MCF 10A (cell line): ENCODE measurements around the gene ARHGAP25. TPM values are rescaled to one million over a fixed set of nuclear protein-coding genes. Genes with fewer than 3 reads are reported as not detected.

Experiments used
- Bru-seq: library from RNA; stranded (reverse); fragments of 400-500 nt; gene quantifications from one replicate; lab custom pipeline; 2021; lab: Mats Ljungman, UMichigan
- BruChase-seq, 2 experiments: library from RNA; stranded (reverse); fragments of 400-500 nt; gene quantifications; one replicate each; lab custom pipeline; 2021; lab: Mats Ljungman, UMichigan
- BruUV-seq: library from RNA; stranded (reverse); fragments of 400-500 nt; replicated peaks from 2 replicates; lab custom pipeline; 2021; lab: Mats Ljungman, UMichigan
- CTCF ChIA-PET: fragments of 300-600 bp; sonication (Branson Sonifier 250); formaldehyde crosslinking; extraction: SDS; loops from one replicate; lab custom pipeline; 2021; ENCODE audit warnings: antibody characterized with exemption, inconsistent platforms; lab: Yijun Ruan, JAX
- POLR2A ChIA-PET: fragments of 300-600, 350-650 bp; sonication (Branson Sonifier 250); formaldehyde crosslinking; extraction: SDS; loops from one replicate; lab custom pipeline; 2020; ENCODE audit warnings: antibody characterized with exemption, inconsistent platforms; lab: Yijun Ruan, JAX
- DNase-seq: peaks from one replicate; pipeline ENCODE4 v3.0.0-alpha.2; 2018; ENCODE audit not compliant: unreplicated experiment
- H3K27ac Mint-ChIP-seq: one replicate; pipeline ENCODE4 v1.8.0; 2022; ENCODE audit warnings: mild to moderate bottlenecking, low read depth, mixed read lengths; ENCODE audit not compliant: unreplicated experiment
- H3K27me3 Mint-ChIP-seq: one replicate; pipeline ENCODE4 v1.8.0; 2022; ENCODE audit warnings: mixed read lengths; ENCODE audit not compliant: insufficient read depth, unreplicated experiment
- H3K36me3 Mint-ChIP-seq: one replicate; pipeline ENCODE4 v1.8.0; 2022; ENCODE audit warnings: mild to moderate bottlenecking, moderate library complexity, mixed read lengths; ENCODE audit not compliant: insufficient read depth, unreplicated experiment
- H3K4me1 Mint-ChIP-seq: one replicate; pipeline ENCODE4 v1.8.0; 2022; ENCODE audit warnings: mixed read lengths; ENCODE audit not compliant: insufficient read depth, unreplicated experiment
- H3K4me3 Mint-ChIP-seq: one replicate; pipeline ENCODE4 v1.8.0; 2022; ENCODE audit warnings: mild to moderate bottlenecking, moderate library complexity, mixed read lengths; ENCODE audit not compliant: unreplicated experiment
- H3K9me3 Mint-ChIP-seq: one replicate; pipeline ENCODE4 v1.8.0; 2022; ENCODE audit warnings: mixed read lengths; ENCODE audit not compliant: unreplicated experiment
- intact Hi-C: fragments of 100-400 bp; cut with micrococcal nuclease; formaldehyde crosslinking; loops from 2 replicates; pipeline ENCODE4 v1.14.1; 2022
- long read RNA-seq: library from polyadenylated mRNA; stranded (forward); transcript quantifications from one replicate; pipeline ENCODE4 v2.0.0, GENCODE V29; 2022
- total RNA-seq: library from RNA; stranded (reverse); gene quantifications from 2 replicates; pipeline ENCODE4 v1.2.3, GENCODE V29; 2022
- TF ChIP-seq, protein P1 (sequence below): fragments of 200-600 bp; IDR thresholded peaks from one replicate; pipeline ENCODE4 v1.8.0; 2022; ENCODE audit warnings: antibody characterized with exemption, mild to moderate bottlenecking; ENCODE audit not compliant: unreplicated experiment

The ARHGAP25 gene, protein sequence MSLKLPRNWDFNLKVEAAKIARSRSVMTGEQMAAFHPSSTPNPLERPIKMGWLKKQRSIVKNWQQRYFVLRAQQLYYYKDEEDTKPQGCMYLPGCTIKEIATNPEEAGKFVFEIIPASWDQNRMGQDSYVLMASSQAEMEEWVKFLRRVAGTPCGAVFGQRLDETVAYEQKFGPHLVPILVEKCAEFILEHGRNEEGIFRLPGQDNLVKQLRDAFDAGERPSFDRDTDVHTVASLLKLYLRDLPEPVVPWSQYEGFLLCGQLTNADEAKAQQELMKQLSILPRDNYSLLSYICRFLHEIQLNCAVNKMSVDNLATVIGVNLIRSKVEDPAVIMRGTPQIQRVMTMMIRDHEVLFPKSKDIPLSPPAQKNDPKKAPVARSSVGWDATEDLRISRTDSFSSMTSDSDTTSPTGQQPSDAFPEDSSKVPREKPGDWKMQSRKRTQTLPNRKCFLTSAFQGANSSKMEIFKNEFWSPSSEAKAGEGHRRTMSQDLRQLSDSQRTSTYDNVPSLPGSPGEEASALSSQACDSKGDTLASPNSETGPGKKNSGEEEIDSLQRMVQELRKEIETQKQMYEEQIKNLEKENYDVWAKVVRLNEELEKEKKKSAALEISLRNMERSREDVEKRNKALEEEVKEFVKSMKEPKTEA
- total RNA-seq (0.93 TPM in 2 replicates), Bru-seq, nascent RNA (percentile 18 among the genes with signal in this experiment), BruChase-seq, experiment 1, labeled RNA remaining after a 6-hour chase (percentile 16 among the genes with signal in this experiment), BruChase-seq, experiment 2, labeled RNA remaining after a 2-hour chase (percentile 20 among the genes with signal in this experiment)
- long read RNA-seq, partial matches to known transcripts: 1 of 4 reads
- long read RNA-seq, other reads (novel, unspliced or antisense): 3 of 4 reads

DNA sequence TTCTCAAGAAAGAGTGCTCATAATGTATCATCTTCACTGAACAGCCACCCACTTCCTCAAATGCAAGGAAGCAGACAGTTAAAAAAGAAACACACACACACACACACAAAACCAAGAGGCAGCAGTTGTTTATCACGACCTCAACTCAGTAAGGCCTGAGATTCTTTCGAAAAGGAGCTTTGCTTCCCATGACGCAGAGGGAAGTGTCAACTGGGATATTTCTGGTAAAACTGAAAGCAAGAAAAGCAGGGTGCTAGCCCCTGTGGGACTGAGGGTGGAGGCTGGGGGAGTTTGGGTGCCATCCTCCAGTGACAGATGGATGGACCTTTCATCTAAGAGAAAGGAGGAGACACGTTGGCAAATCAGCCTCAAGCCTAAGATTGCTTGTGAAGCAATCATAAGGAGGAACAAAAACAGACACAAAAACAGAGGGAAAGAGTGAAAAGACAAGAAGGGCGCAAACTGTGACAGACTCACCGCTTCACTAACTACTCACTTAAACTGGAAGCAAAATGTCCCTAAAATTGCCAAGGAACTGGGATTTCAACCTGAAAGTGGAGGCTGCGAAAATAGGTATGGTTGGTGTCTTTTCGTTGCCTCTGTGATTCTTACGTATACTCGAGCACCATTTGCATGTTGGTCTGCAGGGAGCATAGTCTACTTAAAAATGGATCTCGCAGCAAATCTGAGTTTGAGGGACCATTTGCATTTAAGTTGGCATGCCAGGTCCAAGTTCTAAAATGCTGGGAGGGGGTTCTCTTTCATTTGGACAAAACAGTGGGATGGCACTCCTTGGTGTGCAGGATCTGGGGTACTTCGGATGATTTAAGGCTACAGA, at the start of gene ARHGAP25:
TSS of gene ARHGAP25 (plus strand) at position 124 of the 838 bp plus-strand sequence. CDS start at position 513, 389 bp downstream.
- no peaks in the 10 kb centered on the region for H3K9me3 Mint-ChIP-seq
- H3K27ac Mint-ChIP-seq: no peak within 1 kb of the TSS
- intact Hi-C loops: no loop called here
- H3K27me3 Mint-ChIP-seq: no peaks in the 10 kb centered on the region
- ChIA-PET CTCF (interaction anchor here (1.0 to 2.7 kb wide), 3 partner anchors 10 to 209 kb away, joined by 4 to 7 read pairs (median 5); no protein-coding TSS in a partner anchor), POLR2A (interaction anchor here (0.6 kb wide), 1 partner anchor 194 kb away, joined by 4 read pairs; no protein-coding TSS in a partner anchor)
- DNase-seq: no peak
- TF ChIP-seq, protein P1, sequence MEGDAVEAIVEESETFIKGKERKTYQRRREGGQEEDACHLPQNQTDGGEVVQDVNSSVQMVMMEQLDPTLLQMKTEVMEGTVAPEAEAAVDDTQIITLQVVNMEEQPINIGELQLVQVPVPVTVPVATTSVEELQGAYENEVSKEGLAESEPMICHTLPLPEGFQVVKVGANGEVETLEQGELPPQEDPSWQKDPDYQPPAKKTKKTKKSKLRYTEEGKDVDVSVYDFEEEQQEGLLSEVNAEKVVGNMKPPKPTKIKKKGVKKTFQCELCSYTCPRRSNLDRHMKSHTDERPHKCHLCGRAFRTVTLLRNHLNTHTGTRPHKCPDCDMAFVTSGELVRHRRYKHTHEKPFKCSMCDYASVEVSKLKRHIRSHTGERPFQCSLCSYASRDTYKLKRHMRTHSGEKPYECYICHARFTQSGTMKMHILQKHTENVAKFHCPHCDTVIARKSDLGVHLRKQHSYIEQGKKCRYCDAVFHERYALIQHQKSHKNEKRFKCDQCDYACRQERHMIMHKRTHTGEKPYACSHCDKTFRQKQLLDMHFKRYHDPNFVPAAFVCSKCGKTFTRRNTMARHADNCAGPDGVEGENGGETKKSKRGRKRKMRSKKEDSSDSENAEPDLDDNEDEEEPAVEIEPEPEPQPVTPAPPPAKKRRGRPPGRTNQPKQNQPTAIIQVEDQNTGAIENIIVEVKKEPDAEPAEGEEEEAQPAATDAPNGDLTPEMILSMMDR: no peak
- BruUV-seq: no TSS peak
- peaks cover 13% of the 10 kb centered on the region for H3K4me1 Mint-ChIP-seq
- H3K36me3 Mint-ChIP-seq: no peaks in the 10 kb centered on the region
- H3K4me3 Mint-ChIP-seq: no peak within 1 kb of the TSS

DNA sequence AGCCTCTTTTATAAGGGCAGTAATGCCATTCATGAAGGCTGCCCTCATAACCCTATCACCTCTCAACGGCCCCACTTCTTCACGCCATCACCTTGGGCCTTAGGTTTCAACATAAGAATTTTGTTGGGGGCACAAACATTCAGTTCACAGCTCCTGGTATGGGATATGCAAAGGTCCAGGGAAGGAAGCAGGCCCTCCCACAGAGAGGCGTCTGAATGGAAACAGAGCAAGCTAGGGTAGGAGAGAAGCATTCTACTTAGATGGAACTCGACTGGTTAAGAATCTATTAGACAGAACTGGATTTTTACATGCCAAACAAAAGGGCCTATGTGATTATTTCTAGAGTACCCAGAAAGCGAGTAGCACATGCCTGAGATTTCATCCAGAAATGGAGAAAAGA, 48.4 kb upstream of the ARHGAP25 start:
- H3K27me3 Mint-ChIP-seq: peaks cover 13% of the 10 kb centered on the region
- ChIA-PET POLR2A (no interaction called here), CTCF (no interaction called here)
- H3K4me3 Mint-ChIP-seq: no peak overlapping the region
- TF ChIP-seq, protein P1: no peak
- no TSS peak for BruUV-seq
- H3K27ac Mint-ChIP-seq: no peak overlapping the region
- intact Hi-C loops: no loop called here
- H3K36me3 Mint-ChIP-seq: no peaks in the 10 kb centered on the region
- no peak for DNase-seq
- H3K9me3 Mint-ChIP-seq: peaks cover 1% of the 10 kb centered on the region
- no peaks in the 10 kb centered on the region for H3K4me1 Mint-ChIP-seq

DNA sequence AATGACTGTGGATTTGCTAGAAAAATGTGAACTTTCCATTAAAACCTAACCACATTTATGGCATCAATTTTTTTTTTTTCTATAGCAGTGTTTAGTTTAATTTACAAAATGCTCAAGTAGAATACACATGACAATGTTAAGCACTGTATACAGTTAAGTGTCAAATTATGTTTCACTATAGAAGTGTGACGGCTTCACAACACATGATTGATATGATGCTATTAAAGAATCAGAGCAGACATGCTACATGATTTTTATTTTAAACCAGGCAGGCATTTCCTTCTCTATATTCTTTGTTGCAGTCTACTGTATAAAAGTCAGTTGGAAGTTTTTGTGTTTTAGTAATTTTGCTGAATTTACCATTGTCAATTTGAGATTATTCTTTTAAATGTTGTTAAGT, 47.6 kb upstream of the ARHGAP25 start:
- ChIA-PET POLR2A (no interaction called here), CTCF (no interaction called here)
- no peak overlapping the region for H3K4me3 Mint-ChIP-seq
- no peaks in the 10 kb centered on the region for H3K36me3 Mint-ChIP-seq
- intact Hi-C loops: no loop called here
- peaks cover 4% of the 10 kb centered on the region for H3K27me3 Mint-ChIP-seq
- TF ChIP-seq, protein P1: no peak
- BruUV-seq: no TSS peak
- no peaks in the 10 kb centered on the region for H3K4me1 Mint-ChIP-seq
- H3K9me3 Mint-ChIP-seq: no peaks in the 10 kb centered on the region
- no peak for DNase-seq
- H3K27ac Mint-ChIP-seq: no peak overlapping the region
